Measurements from ENCODE around the gene PNPLA6. TPM values are rescaled to one million over a fixed set of nuclear protein-coding genes. Genes with fewer than 3 reads are reported as not detected.

Gene PNPLA6
- polyA plus RNA-seq (2014; cell fraction: cytosol; rRNA removed) = 23.4 and 29.0 TPM in 2 replicates
- polyA plus RNA-seq (2014; cell fraction: nucleus; rRNA removed) = 49.0 and 70.3 TPM in 2 replicates

GRCh38 chr19:7535047-7535997, at the start of gene PNPLA6:
TSS of gene PNPLA6 (plus strand) at chr19:7535717. CDS start at chr19:7535789, 72 bp downstream.
- peak; percentile 90 for DNase-seq (ENCODE audit: low spot score)

GRCh38 chr19:7486923-7487322, 48.6 kb upstream of the PNPLA6 start:
- DNase-seq (ENCODE audit: low spot score) = no peak

DNA sequence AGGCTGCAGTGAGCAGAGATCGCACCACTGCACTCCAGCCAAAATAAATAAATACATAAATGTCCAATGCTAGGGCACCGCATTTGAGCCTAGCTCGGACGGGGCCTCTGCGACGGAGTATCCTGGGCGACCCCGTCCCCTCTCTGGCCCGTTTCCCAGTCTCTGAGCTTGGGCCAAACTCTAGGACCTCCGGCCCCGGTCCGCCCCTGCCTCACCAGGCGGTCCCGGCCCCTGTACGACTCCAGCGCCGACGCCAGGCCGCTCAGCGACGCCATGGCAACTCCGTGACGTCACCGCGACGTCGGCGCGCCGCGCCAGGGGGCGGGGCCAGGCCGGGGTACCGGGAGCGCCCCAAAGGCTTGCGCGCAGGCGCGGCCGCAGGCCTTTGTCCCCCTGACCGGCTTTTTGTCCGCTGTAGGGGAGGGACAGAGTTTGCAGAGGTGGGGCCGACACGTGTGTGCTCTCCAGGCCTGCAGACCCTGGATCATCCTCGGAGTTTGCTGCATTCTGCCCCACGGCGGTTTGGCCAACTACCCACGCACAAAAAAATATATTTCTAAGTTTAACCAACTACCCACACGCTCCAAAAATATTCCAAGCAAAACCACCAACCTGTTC, 46.7 kb upstream of the PNPLA6 start, which contains the start of gene PEX11G:
TSS of gene PEX11G (minus strand) at position 300 of the 618 bp plus-strand sequence. CDS start at position 275, 25 bp downstream.
- peak; percentile 74 for DNase-seq (ENCODE audit: low spot score)

DNA sequence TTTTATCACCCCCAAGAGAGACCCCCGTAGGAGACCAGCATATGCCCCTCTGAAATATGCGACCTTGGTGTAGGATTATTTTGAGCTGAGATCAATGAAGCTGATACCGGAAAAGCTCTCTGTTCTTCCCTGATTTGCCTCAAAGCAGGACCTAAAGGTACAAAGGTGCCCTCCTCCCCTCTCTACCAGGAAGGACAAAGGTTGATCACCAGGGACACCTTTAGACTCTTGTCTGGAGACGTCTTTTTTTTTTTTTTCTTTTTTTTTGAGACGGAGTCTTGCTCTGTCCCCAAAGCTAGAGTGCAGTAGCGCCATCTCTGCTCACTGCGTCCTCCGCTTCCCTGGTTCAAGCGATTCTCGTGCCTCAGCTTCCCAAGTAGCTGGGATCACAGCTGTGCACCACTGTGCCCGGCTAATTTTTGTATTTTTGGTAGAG, 45.9 kb upstream of the PNPLA6 start:
- no peak for DNase-seq (ENCODE audit: low spot score)

GRCh38 chr19:7492142-7492541, 43.4 kb upstream of the PNPLA6 start:
- no peak for DNase-seq (ENCODE audit: low spot score)

GRCh38 chr19:7492558-7492957, 43.0 kb upstream of the PNPLA6 start:
- no peak for DNase-seq (ENCODE audit: low spot score)

- DNase-seq (ENCODE audit: low spot score) = peak; percentile 72
These were observed 41.0 kb upstream of the PNPLA6 start for GRCh38 chr19:7494416-7495098.

- DNase-seq (ENCODE audit: low spot score) = peak; percentile 51
These were observed 38.2 kb upstream of the PNPLA6 start for GRCh38 chr19:7497292-7497691.

DNA sequence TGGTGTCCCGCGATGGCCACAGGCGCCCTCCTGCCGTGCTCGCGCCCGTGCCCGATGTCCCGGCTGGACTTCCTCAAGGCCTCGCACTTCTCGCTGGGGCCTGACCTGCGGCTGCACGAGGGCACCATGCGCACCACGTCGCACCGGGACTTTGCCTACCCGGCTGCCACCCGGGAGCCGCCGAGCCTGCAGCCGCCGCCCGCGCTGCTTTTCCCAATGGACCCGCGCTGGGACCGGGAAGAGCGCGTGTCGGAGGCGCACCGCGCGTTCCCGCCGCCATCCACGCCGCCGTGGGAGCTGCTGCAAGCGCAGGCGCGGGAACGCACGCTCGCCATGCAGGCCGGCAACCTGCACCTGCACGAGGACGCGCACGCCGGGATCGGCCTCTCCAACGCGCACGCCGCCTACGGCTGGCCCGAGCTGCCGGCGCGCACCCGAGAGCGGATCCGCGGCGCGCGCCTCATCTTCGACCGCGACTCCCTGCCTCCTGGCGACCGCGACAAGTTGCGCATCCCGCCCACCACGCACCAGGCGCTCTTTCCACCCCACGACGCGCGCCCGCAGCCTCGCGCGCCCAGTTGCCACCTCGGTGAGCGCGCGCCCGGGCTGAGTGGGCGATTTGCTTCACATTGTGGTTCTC, 34.6 kb upstream of the PNPLA6 start:
- DNase-seq (ENCODE audit: low spot score) = peak; percentile 79

DNA sequence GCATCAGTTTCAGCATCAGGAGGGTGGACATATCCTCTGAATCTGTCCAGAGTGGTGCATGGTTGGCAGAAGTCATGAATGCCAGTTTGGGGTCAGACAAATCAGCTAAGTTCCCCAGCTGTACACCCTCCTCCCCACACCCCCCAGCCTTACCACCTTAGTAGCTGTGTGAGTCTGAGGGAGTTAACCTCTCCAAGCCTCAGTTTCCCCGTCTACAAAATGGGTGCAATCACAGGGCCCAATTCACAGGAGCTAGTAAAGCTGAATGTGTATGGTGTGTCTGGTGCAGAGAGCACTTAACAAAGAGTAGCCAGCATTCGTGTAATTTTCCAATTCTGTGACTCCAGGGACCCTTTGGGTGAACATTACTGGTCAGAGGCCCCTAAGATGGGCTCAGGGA, 33.0 kb upstream of the PNPLA6 start:
- no peak for DNase-seq (ENCODE audit: low spot score)

DNA sequence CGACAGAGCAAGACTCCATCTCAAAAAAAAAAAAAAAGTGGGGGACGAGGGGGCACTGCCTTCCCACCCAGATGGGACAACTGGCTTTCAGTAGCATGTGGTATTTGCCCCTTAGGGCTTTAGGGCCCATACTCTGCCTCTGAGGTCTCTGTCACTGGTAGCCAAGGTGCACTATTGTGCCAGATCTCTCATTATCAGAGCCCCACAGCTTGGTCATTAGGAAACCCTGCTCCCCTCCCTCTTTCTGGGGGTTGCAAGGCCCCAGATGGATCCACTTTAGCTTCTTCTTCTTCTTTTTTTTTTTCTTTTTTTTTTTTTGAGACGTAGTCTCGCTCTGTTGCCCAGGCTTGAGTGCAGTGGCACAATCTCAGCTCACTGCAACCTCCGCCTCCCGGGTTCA, 30.8 kb upstream of the PNPLA6 start:
- DNase-seq (ENCODE audit: low spot score) = no peak

DNA sequence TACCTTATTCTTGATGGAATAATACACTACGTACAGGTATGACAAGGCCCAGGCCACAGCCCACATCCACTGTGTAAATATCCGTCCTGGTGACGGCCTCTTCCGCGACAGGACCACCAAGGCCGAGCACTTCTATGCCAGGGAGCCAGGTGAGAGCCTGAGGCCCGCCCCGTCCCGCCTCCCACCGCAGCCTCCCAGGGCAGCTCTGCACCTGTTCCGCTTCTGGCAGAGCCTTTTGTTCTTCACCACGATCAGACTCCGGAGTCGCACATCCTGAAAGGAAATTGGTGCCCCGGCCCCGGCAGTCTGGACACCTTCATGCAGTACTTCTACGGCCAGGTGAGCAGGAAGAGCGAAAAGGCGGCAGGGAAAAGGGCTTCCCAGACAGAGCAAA, 30.2 kb upstream of the PNPLA6 start:
- DNase-seq (ENCODE audit: low spot score) = no peak

DNA sequence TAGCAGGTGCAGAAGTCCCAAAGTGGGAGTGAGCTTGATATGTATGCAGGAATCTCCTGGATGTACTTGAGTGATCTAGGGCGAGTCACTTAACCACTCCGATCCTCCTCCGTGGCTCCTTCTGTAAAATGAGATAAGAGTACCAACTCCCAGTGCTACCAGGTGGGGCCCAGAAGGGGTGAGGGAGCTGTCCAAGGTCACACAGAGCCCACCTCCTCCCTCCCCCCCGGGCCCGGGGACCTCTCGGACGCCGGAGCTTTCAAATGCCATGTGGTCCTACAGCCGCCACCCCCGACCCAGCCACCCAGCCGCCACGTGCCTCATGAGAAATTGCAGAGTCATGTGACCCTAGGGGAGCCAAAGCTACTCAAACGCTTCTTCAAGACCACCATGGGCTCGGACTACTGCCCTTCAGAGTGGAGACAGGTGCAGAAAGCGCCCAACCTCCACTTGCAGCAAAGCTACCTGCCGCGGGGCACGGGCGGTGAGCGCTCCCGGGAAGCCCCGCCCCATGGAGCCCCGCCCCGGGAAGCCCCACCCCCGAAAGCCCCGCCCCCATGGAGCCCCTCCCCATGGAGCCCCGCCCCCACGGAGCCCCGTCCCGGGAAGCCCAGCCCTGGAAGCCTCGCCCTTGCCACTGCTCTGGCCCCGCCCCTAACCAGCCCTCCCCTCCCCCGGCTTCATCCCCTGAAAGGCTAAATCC, 29.7 kb upstream of the PNPLA6 start:
- DNase-seq (ENCODE audit: low spot score) = no peak

GRCh38 chr19:7506385-7507328, 28.9 kb upstream of the PNPLA6 start:
- peak; percentile 85 for DNase-seq (ENCODE audit: low spot score)

- peak; percentile 70 for DNase-seq (ENCODE audit: low spot score)
These were observed 27.6 kb upstream of the PNPLA6 start for GRCh38 chr19:7507884-7508283.

GRCh38 chr19:7509625-7510024, 25.9 kb upstream of the PNPLA6 start:
- no peak for DNase-seq (ENCODE audit: low spot score)

DNA sequence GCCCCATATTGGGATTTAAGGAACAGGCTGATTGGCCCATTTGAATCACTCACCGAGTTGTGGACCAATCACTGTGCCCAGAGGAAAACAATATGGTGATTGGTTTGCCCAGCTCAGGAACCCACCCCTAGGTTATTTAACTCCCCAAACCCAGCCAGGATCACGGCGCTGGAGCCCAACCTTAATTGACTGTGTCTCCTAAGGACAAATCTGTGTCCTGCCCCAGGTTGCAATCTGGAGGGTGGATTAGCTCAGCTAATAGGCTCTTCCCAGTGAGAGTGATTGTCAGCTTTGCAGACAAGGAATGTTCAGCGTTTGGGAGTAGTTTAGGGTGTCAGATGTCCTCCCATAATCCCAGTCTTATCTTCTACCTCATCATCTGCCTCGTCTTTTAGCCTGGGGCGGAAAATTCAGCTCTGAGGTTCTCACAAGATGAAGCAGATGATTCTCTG, 23.1 kb upstream of the PNPLA6 start:
- DNase-seq (ENCODE audit: low spot score) = no peak

DNA sequence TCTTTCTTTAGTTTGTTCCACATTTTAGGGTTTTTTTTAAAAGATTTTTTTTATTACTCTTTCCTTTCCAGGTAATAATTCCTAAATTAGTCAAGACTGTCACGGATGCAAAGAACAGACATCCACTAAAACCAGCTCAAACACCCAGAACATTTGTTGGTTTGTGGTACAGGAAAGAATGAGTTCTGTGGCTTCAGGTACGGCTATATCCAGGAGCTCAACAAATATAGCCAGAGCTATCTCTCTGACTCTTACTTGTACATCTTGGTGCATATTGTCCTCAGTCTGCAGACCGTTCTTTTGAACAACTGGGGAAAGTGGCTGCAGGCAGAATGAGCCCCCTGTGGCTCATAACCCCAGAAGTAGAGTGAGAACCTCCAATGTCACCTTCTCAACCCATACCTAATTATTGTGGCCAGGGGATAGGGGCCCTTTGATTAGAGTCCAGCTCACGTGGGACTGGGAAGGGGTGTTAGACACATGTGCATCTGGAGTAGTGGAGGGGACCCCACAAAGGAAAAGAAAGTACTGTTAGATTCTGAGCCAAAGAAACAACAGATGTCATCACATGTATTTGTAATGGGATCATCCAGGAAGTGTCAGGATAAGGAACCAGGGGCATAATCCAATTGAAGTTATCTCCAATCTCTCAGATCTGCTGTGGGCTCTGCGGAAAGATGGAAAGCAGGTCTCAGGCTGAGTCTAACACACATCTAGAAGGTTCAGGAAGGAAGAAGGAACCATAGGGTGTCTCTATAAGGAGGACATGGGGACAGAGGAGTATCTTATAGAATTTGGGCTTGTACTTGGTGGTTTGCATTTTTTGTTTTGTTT, 21.5 kb upstream of the PNPLA6 start:
- DNase-seq (ENCODE audit: low spot score) = peak; percentile 85

All from SK-N-DZ (cell line).